Activated T-cell treated with anti-CD3 and anti-CD28 coated beads for 48 hours (primary cell): ENCODE results near the gene PPP3CA.

Source experiments
- DNase-seq: peaks from one replicate; pipeline ENCODE4 v3.0.0-alpha.2; 2020; ENCODE audit warnings: low read depth

Gene PPP3CA

DNA sequence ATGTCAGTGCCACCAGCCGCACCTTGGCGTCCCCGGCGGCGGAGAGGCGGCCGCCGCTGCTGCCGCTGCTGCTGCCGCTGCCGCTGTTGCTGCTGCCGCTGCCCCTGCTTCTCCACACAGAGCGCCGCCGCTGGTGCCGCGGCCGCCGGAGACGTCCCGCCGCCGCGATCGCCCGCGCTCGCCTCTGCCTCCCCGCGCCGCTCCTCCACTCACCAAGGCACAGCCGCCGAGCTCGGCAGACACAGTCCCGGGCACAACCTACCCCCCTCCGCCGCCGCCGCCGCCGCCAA lies at the start of gene PPP3CA:
Gene PPP3CA (minus strand): TSS at position 260 of the 290 bp plus-strand sequence.
- DNase-seq: no peak

- no peak for DNase-seq
Measured at GRCh38 chr4:101393256-101393655, 45.9 kb upstream of the PPP3CA start.

DNA sequence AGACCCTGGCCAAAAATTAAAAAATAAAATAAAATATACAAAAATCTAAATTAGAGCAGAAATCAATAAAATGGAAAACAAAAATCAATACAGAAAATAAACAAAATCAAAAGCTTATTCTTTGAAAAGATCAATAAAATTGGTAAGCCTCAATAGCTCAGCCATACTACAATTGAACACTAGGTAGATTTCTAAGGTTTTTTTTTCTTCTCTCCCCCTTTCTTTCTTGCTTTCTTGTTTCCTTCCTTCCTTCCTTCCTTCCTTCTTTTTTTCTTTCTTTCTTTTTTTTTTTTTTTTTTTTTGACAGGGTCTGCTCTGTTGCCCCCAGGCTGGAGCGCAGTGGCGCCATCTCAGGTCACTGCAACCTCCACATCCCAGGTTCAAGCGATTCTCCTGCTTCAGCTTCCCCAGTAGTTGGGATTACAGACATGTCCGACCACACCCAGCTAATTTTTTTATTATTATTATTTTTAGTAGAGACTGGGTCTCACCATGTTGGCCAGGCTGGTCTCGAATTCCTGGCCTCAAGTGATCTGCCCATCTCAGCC lies 23.4 kb upstream of the PPP3CA start:
- DNase-seq: no peak

- DNase-seq: no peak
Measured at GRCh38 chr4:101367201-101367600, 19.9 kb upstream of the PPP3CA start.

GRCh38 chr4:101366331-101366730 lies 19.0 kb upstream of the PPP3CA start:
- no peak for DNase-seq

GRCh38 chr4:101357751-101358150 lies 10.4 kb upstream of the PPP3CA start:
- no peak for DNase-seq

- no peak for DNase-seq
Measured at GRCh38 chr4:101356928-101357327, 9.6 kb upstream of the PPP3CA start.

DNA sequence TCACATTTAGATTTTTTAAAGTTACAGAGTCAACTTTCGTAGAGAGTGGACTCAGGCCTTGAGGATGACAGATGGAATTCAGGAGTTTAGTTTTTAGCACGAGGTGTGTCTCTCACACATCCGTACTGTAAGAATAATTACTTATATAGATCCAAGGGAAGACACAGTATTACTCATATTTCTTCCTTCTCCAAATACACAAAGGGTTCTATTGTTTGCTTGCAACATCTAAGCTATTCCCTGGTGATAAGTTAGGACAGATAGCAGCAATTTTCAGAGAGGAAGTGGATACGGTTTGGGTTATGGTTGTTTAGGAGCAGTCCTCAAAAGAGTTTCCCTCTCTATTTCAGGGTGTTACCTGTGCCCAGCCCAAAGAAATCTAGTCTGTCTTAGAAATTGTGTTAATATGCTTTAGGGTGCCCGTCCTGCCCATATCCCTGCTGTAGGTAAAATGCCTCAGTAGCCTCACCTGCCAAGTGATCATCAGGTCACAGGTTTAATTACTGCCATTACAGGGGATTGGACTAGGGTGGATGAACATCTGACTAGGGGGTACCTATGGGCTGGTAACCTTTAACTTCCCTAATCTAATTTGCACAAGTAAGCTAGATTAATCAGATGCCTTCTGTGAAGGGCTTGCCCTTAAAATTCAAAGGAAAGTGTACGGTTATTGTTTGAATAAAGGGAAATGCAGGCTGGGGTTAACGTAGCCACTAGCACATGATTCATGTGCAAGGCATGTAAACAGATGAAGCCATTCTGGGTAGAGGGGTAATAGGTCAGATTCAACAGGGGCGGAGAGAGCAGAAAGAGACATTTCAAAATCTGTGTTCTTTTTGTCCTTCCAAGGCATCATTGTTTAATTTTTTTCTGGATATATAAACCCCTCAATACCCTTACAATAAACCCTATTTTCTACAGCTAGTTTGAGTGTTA lies 8.7 kb upstream of the PPP3CA start:
- no peak for DNase-seq

- DNase-seq: no peak
Measured at GRCh38 chr4:101355246-101355645, 7.9 kb upstream of the PPP3CA start.

DNA sequence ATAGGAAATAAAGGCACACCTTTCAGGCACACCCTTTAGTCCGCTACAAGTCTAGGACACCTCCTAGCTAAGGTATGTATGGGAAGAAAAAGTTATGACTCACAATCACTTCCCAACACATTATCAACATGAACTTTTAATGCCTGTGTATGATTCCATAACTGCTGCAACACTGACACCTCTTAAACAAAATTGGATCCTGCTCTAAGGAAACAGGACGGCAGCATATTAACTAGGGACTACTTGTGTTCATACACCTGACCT lies 2.4 kb upstream of the PPP3CA start:
- DNase-seq: no peak

DNA sequence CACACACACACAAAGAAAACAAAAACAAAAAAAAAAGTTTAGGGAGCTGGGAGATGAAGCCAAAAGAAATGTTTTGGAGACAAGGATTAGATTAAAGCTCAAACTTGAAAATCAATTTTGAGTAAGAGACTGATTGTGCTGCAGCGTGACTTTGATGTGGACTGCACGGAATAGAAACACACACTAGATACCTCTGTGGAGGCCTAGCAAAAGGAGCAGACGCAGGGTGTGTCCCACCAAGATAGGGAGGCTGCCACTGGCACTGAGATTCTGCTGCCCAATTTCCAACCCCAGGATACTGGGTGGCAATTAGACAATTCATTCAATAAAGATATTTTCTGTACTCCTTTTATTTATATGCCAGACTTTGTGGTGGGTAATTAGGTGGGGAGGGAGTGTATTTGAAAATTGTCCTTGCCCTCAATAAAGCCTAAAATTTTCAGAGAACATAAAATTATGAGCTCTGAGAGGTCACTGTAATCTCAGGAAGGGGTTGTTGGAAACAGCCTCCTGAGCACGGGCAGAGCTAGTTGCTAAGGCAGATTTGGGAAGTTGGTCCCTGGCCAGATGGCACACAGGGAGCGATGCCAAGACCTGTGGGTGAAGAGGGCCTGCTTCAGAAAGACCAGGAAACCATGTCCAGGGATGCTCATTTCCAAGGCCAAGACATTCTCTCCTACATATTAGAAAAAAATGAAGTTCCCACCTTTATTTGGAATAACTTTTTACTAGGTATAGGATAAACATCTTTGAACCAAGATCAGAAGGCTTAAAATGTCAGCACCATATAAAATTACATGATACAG lies 1.9 kb upstream of the PPP3CA start:
- DNase-seq: no peak

DNA sequence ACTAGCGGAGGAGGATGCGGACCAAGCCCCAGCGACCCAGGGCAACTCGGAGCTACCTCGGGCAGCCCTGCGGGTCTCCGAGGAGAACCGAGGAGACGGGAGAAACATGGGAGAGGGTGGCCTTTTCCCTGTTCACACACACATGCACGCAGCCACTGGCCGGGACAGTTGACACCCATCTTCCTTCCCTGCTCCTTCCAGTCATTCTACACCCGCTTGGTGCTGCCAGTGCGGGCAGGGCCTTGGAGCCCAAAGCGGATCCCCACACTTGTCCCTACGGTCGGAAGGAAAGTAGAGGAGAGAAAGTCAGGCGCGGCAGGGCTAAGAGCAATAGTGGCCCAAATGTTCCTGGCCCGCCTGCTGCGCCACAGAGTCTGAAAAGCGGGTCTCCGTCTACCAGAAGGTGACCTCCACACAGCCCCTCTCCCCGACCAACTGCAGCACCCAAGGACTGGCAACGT lies 1.1 kb upstream of the PPP3CA start:
- DNase-seq: no peak

GRCh38 chr4:101347557-101348366 lies 436 bp upstream of the PPP3CA start:
- peak; percentile 98 for DNase-seq

GRCh38 chr4:101346351-101347266 lies 717 bp downstream of the PPP3CA start:
- DNase-seq: peak; percentile 41

GRCh38 chr4:101345596-101346350 lies 1.6 kb downstream of the PPP3CA start:
- DNase-seq: peak; percentile 37

GRCh38 chr4:101345271-101345595 lies 2.1 kb downstream of the PPP3CA start:
- no peak for DNase-seq

DNA sequence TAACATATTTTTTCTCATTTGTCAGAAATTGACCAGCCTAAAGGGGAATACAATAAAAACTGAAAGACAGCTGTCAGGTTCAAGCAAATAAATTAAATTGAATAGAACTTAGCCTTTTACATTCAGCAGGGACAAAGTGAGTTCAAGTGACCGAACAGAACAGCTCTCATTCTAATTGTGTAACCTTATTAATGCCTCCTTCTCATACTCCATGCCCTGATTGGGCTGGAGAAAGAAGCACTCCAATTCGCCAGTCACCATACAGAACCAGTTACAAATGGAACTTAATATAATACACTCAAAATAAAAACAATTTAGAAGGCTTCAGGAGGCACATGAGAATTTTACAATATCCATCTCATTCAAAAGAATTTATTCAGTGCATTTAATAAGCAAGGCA lies 8.0 kb downstream of the PPP3CA start:
- DNase-seq: no peak

GRCh38 chr4:101337688-101338087 lies 9.6 kb downstream of the PPP3CA start:
- DNase-seq: no peak

- no peak for DNase-seq
Measured at GRCh38 chr4:101334963-101335572, 12.3 kb downstream of the PPP3CA start.

- DNase-seq: no peak
Measured at GRCh38 chr4:101332424-101332823, 14.9 kb downstream of the PPP3CA start.
